ENCODE results near the gene CXCR1.
A peak's percentile ranks its signal among the peaks of the same experiment; 100 is the strongest.

Gene CXCR1

GRCh38 chr2:218166791-218167190, at the start of gene CXCR1:
Gene CXCR1, minus strand, starts transcription at chr2:218166962. Its CDS starts 1,751 bp downstream, at chr2:218165211.
- peaks cover 63 to 65% of the 10 kb centered on the region in 2 experiments for H3K4me1 ChIP-seq (ENCODE audit: control insufficient read depth in 1 of 2, insufficient read depth in 1 of 2, low read depth in 1 of 2, low read length in 1 of 2)
- TF ChIP-seq CTCF (IDR thresholded peaks at IDR 0.05), result peak; percentile 65
- peak within 1 kb of the TSS; percentile 91 for H3K27ac ChIP-seq
- H3K36me3 ChIP-seq, result peaks cover 39% of the 10 kb centered on the region
- H3K4me3 ChIP-seq (ENCODE audit: low read depth in 1 of 2, low read length in 1 of 2), result peak within 1 kb of the TSS; percentile 98
- no peaks in the 10 kb centered on the region for H3K27me3 ChIP-seq
- H3K9me3 ChIP-seq, result peaks cover 6% of the 10 kb centered on the region

- H3K27ac ChIP-seq, result peak overlapping the region; percentile 93
- no peak for TF ChIP-seq CTCF (IDR thresholded peaks at IDR 0.05)
- no peaks in the 10 kb centered on the region for H3K9me3 ChIP-seq
- peak overlapping the region; percentile 61 to 93 for H3K4me3 ChIP-seq (ENCODE audit: low read depth in 1 of 2, low read length in 1 of 2)
- peaks cover 35 to 50% of the 10 kb centered on the region in 2 experiments for H3K4me1 ChIP-seq (ENCODE audit: control insufficient read depth in 1 of 2, insufficient read depth in 1 of 2, low read depth in 1 of 2, low read length in 1 of 2)
- no peaks in the 10 kb centered on the region for H3K27me3 ChIP-seq
- H3K36me3 ChIP-seq, result peaks cover 7% of the 10 kb centered on the region
These were observed 49.5 kb upstream of the CXCR1 start for GRCh38 chr2:218216336-218216673.

- H3K36me3 ChIP-seq, result no peaks in the 10 kb centered on the region
- no peak overlapping the region for H3K27ac ChIP-seq
- no peaks in the 10 kb centered on the region for H3K27me3 ChIP-seq
- H3K9me3 ChIP-seq, result no peaks in the 10 kb centered on the region
- no peak for TF ChIP-seq CTCF (IDR thresholded peaks at IDR 0.05)
- peaks cover 14 to 28% of the 10 kb centered on the region in 2 experiments for H3K4me1 ChIP-seq (ENCODE audit: control insufficient read depth in 1 of 2, insufficient read depth in 1 of 2, low read depth in 1 of 2, low read length in 1 of 2)
- H3K4me3 ChIP-seq (ENCODE audit: low read depth in 1 of 2, low read length in 1 of 2), result no peak overlapping the region
These were observed 47.4 kb upstream of the CXCR1 start for GRCh38 chr2:218214116-218214515.

GRCh38 chr2:218209078-218209477, 42.3 kb upstream of the CXCR1 start:
- H3K27me3 ChIP-seq, result no peaks in the 10 kb centered on the region
- H3K27ac ChIP-seq, result no peak overlapping the region
- no peak overlapping the region for H3K4me3 ChIP-seq (ENCODE audit: low read depth in 1 of 2, low read length in 1 of 2)
- H3K9me3 ChIP-seq, result no peaks in the 10 kb centered on the region
- H3K36me3 ChIP-seq, result no peaks in the 10 kb centered on the region
- no peak for TF ChIP-seq CTCF (IDR thresholded peaks at IDR 0.05)
- H3K4me1 ChIP-seq (ENCODE audit: control insufficient read depth in 1 of 2, insufficient read depth in 1 of 2, low read depth in 1 of 2, low read length in 1 of 2), result peaks cover 12 to 13% of the 10 kb centered on the region in 2 experiments

- Histone ChIP-seq H3K36me3 (no peaks in the 10 kb centered on the region), H3K9me3 (no peaks in the 10 kb centered on the region), H3K4me1 (ENCODE audit: control insufficient read depth in 1 of 2, insufficient read depth in 1 of 2, low read depth in 1 of 2, low read length in 1 of 2) (peaks cover 52% of the 10 kb centered on the region in 2 experiments), H3K27me3 (no peaks in the 10 kb centered on the region), H3K27ac (peak overlapping the region; percentile 71), H3K4me3 (ENCODE audit: low read depth in 1 of 2, low read length in 1 of 2) (no peak overlapping the region)
- no peak for TF ChIP-seq CTCF (IDR thresholded peaks at IDR 0.05)
These were observed 35.5 kb upstream of the CXCR1 start for GRCh38 chr2:218202266-218202665.

- Histone ChIP-seq H3K4me3 (ENCODE audit: low read depth in 1 of 2, low read length in 1 of 2) (no peak overlapping the region), H3K4me1 (ENCODE audit: control insufficient read depth in 1 of 2, insufficient read depth in 1 of 2, low read depth in 1 of 2, low read length in 1 of 2) (peaks cover 35 to 37% of the 10 kb centered on the region in 2 experiments), H3K27ac (no peak overlapping the region), H3K36me3 (no peaks in the 10 kb centered on the region), H3K27me3 (no peaks in the 10 kb centered on the region), H3K9me3 (no peaks in the 10 kb centered on the region)
- no peak for TF ChIP-seq CTCF (IDR thresholded peaks at IDR 0.05)
These were observed 30.2 kb upstream of the CXCR1 start for GRCh38 chr2:218196974-218197373.
